Activated gamma-delta T cell (primary cell): ENCODE data around the gene CARMIL3.
"Not testable (repeated sequence)": the region's sequence is repeated elsewhere in the genome, so short reads cannot be mapped to it uniquely, and the experiment has no call there.

Source experiments
- DNase-seq: peaks from one replicate; lab custom pipeline; 2025; lab: John Stamatoyannopoulos, UW
- total RNA-seq, 2 donors: gene quantifications; one replicate each; lab custom pipeline; 2026; lab: John Stamatoyannopoulos, UW

CARMIL3 gene, protein sequence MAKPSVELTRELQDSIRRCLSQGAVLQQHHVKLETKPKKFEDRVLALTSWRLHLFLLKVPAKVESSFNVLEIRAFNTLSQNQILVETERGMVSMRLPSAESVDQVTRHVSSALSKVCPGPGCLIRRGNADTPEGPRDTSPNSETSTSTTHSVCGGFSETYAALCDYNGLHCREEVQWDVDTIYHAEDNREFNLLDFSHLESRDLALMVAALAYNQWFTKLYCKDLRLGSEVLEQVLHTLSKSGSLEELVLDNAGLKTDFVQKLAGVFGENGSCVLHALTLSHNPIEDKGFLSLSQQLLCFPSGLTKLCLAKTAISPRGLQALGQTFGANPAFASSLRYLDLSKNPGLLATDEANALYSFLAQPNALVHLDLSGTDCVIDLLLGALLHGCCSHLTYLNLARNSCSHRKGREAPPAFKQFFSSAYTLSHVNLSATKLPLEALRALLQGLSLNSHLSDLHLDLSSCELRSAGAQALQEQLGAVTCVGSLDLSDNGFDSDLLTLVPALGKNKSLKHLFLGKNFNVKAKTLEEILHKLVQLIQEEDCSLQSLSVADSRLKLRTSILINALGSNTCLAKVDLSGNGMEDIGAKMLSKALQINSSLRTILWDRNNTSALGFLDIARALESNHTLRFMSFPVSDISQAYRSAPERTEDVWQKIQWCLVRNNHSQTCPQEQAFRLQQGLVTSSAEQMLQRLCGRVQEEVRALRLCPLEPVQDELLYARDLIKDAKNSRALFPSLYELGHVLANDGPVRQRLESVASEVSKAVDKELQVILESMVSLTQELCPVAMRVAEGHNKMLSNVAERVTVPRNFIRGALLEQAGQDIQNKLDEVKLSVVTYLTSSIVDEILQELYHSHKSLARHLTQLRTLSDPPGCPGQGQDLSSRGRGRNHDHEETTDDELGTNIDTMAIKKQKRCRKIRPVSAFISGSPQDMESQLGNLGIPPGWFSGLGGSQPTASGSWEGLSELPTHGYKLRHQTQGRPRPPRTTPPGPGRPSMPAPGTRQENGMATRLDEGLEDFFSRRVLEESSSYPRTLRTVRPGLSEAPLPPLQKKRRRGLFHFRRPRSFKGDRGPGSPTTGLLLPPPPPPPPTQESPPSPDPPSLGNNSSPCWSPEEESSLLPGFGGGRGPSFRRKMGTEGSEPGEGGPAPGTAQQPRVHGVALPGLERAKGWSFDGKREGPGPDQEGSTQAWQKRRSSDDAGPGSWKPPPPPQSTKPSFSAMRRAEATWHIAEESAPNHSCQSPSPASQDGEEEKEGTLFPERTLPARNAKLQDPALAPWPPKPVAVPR (N-terminal part only)
- total RNA-seq, result 12.3 to 22.9 reads per million in 2 donors

DNA sequence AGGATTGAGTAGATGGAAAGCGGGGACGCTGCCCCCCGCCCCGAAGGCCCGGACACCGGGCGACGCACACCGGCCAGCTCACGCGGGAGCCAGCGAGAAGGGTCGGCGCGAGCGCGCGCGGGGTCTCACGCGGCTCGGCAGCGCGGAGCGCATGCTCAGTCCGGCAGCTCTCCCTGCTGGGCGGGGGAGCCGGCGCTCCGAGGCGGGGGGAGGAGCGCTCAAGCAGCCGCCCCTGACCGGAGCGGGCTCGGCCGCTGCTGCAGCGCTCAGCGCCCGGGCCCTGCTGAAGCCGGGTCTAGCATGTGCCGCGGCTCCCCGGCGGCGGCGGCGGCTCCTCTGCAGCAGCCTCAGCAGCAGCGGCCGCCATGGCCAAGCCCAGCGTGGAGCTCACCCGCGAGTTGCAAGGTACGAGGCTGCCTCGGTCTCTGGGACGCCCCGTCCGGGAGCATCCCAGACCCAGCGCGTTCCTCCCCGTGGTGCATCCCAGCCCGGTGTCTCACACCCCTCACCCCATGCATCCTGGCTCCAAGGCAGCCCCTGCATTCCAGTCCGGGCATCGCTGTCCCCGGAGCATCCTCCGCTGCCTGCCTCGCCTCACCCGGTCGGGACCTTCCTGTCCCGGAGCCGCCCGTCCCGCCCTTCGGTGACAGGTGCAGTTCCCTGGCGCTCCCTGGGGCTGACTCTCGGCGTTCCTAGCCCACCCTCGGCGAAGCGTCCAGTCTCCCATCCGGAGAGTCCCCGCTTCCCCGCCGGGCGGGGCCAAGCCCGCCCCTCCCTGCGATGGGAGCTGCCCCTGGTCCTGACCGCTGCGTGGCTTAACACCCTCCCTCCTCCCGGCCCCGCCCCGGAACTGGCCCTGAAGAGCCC lies at the start of gene CARMIL3:
TSS of gene CARMIL3 (plus strand) at position 221 of the 867 bp plus-strand sequence. CDS start at position 366, 145 bp downstream.
- peak; percentile 50 for DNase-seq

DNA sequence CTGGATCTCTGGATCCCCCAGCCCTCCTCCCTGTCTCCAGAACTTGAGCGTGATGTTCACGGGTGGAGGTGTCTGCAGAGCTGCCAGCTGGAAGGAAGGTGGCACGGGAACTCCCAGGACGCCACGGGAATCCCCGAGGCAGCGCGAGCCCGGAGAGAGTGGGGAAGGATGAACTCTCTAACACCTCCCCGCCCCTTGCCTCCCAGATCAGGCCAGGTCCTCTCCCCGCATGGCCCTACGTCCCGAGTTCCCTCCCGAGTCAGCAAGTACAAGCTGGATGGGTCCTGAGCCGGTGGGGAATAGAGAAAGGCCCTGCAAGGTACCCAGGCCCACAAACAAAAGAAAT lies 45.4 kb upstream of the CARMIL3 start:
- not testable (repeated sequence) for DNase-seq

DNA sequence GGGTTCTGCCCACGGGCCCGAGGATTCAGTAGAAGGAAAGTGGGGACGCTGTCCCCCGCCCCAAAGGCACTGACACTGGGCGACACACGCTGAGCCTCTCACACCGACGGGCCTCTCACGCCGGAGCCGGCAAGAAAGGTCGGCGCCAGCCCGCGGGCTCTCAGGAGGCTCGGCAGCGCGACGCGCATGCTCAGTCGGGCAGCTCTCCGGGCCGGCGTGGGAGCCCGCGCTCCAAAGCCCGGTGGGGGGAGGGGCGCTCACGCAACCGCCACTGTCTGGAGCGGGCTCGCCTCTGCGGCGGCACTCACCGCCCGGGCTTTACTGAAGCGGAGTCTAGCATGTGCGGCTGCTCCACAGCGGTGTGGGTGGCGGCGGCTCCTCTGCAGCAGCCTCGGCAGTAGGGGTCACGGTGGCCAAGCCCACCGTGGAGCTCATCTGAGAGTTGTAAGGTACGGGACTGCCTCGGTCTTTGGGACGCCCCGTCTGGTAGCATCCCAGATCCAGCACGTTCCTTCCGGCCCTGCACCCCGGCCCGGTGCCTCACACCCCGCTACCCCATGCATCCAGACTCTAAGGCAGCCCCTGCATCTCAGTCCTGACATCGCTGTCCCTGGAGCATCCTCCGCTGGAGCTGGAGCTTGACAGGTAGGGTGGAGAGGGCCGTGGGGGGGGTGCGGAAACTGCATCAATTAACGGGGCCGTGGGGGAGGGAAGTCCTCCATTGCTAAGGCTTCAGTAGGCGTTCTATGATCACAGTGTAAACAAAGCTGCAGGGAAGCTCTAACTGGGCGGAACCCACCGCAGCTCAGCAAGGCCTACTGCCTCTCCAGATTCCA lies 44.8 kb upstream of the CARMIL3 start:
- peak; percentile 57 for DNase-seq

DNA sequence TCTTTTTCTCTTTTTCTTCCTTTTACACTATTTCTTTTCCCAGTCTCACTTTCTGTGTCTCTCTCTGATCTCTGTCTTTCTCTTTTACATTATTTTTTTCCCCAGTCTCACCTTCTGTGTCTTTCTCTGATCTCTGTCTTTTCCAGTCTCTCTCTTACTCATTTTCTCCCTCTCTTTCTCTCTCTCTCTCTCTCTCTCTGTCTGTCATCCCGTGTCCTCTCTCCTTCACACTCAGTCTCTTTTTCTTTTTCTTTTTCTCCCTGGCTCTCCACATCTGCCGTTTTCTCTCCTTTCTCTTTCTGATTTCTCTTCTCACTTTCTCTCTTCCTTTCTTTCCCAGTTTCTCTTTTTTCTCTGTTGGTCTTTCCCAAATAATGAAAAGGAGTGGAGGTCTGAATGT lies 40.8 kb upstream of the CARMIL3 start:
- no peak for DNase-seq

DNA sequence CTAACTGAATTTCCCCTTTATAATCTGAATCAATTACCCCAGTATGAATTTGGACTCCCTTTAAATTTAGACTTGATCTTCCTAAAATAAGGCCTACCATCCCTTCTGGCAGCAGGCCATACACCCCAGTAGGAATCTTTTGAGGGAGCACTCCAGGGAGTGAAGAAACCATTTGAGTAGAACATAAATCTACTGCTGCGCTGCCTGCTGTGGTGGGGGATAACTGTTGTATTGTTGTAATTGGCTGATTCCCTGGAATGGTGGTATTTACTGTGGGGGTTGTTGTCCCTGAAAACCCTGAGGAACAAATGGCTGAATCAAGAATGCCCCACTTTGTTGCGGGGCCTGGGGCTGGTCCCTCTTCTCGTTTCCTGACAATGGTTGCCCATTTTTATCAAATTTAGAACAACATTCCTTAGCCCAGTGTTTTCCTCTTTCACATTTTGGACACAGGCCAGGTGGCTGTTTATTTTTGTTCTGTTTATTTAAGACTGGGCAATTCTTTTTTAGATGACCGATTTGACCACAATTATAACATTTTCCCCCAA lies 39.0 kb upstream of the CARMIL3 start:
- DNase-seq, result not testable (repeated sequence)

DNA sequence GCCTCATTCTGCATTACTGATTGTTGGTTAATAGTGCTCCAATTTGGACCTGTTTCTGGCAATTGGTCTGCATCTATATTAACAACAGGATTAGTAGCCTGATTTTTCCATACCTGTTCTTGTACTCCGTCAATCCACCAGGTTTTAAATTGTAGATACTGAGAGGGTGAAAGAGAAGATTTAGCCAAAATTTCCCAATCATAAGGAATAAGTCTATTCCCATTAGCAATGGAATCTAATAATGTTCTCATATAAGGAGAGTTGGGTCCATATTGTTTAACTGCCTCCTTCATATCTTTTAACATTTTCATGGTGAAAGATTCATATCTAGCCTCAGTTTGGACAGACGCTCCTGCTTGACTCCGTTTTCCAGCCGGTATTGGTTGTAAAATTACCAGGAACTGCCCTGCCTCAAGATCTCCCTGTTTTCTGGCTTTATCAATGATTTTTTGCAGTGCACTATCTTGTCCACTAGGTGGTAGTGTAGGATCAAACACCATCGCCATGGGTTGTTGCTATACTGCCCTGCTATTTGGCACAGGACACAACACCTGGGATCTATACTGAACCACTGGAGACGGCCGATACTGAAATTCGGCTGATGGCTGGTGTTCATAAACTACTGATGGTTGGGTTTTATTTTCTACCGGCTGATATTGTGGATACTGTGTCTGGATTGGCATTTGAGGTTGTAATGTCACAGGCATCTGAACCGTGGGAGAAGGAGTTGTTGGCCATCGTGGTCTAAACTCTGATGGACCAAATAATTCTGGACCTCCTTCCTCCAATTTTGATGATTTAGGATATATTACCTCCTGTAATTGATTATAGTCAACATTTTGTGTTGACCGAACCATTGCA lies 37.9 kb upstream of the CARMIL3 start:
- DNase-seq, result no peak

DNA sequence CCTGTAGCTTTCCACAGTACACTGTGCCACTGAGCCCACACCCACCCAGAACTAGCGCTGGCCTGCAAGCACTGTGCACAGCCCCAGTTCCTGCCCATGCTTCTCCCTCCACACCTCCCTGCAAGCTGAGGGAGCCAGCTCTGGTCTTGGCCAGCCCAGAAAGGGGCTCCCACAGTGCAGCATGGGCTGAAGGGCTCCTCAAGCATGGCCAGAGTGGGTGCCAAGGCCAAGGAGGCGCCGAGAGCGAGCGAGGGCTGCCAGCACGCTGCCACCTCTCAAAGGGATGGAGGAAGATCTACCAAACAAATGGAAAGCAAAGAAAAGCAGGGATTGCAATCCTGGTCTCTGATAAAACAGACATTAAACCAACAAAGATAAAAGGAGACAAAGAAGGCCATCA lies 36.1 kb upstream of the CARMIL3 start:
- not testable (repeated sequence) for DNase-seq

DNA sequence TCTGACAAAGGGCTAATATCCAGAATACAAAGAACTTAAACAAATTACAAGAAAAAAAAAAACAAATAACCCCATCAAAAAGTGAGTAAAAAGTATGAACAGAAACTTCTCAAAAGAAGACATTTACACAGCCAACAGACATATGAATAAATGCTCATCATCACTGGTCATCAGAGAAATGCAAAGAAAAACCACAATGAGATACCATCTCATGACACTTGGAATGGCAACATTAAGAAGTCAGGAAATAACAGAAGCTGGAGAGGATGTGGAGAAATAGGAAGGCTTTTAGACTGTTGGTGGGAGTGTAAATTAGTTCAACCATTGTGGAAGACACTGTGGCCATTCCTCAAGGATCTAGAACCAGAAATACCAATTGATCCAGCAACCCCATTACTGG lies 32.8 kb upstream of the CARMIL3 start:
- DNase-seq, result not testable (repeated sequence)

DNA sequence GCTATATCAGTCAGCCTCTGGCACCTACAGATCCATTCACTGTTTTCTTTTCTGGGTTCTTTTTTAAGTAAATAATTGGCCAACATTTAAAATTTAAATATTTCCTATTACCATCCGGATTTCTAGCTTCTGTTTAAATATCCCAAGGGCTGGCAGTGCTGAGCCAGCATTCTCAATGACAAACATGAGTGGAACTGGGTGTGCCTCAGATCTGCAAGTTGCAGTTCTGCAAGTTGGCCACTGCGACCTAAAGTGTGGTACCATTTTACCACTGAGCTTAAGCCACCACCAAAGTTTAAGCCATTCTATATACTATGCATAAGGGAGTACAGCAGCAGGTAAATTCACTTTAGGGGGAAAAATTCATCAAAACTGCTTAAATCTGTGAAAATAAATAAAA lies 31.9 kb upstream of the CARMIL3 start:
- not testable (repeated sequence) for DNase-seq

DNA sequence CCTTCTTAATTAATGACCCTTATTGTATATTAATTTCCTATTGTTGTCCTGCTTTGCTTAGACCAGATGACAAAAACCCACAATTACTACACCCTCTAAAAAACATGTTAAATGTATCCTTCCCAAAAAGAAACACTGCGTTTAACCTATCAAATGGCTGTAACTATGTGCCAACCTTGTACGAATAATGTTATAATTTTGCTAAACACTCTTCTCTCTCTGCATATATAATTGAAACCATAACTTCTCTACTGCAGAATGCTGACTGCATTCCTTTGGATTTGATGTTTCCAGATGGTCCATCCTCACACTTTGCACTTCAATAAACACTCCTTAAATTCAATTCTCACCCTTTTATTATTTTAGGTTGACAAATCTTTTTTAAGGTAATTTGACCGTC lies 31.3 kb upstream of the CARMIL3 start:
- DNase-seq, result not testable (repeated sequence)

DNA sequence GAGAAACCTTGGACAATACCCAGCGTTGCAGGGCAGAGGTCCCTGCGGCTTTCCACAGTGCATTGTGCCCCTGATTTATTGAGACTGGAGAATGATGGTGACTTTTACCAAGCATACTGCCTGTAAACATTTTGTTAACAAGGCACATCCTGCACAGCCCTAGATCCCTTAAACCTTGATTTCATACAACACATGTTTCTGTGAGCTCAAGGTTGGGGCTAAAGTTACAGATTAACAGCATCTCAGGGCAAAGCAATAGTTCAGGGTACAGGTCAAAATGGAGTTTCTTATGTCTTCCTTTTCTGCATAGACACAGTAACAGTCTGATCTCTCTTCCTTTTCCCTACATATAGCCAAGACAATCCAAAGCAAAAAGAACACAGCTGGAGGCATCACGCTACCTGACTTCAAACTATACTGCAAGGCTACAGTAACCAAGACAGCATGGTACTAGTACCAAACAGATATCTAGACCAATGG lies 26.8 kb upstream of the CARMIL3 start:
- DNase-seq, result not testable (repeated sequence)

DNA sequence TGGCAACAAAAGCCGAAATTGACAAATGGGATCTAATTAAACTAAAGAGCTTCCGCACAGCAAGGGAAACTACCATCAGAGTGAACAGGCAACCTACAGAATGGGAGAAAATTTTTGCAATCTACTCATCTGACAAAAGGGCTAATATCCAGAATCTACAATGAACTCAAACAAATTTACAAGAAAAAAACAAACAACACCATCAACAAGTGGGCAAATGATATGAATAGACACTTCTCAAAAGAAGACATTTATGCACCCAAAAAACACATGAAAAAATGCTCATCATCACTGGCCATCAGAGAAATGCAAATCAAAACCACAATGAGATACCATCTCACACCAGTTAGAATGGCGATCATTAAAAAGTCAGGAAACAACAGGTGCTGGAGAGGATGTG lies 22.1 kb upstream of the CARMIL3 start:
- DNase-seq, result not testable (repeated sequence)

DNA sequence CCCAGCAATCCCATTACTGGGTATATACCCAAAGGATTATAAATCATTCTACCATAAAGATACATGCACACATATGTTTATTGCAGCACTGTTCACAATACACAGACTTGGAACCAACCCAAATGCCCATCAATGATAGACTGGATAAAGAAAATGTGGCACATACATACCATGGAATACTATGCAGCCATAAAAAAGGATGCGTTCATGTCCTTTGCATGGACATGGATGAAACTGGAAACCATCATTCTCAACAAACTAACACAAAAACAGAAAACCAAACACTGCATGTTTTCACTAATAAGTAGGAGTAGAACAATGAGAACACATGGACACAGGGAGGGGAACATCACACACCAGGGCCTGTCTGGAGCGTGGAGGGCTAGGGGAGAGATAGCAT lies 20.5 kb upstream of the CARMIL3 start:
- DNase-seq, result not testable (repeated sequence)

DNA sequence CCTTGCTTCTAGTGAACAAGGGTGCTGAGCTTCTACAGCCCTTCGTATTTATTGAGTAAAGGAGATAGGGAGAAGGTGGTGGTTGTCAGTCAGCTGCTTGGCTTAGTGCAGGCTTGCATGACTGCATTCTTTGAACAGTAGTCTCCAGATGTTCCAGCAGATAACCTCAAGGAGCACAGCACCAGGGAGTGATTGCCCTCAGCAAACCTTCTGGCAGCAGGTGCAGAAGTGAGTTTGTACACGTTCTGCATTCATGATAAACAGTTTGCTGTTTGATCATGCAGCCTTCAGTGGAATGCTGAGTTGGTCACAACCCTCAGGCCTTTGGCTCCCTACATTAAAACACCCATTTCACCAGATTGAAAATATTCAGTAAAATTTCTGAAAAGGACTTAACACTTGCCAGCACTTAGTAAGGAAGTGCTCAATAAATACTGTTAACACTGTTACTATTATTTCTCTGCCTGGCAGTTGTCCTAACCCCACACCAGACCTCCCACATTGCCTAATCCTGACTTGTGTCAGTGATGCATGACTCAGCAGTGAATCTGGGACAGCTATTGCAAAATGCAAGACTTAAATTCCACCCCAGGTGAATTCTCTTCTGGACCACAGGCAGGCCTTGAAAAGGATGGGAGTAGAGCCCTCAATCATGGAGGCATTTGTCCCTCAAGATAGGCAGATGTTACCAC lies 18.9 kb upstream of the CARMIL3 start:
- no peak for DNase-seq

DNA sequence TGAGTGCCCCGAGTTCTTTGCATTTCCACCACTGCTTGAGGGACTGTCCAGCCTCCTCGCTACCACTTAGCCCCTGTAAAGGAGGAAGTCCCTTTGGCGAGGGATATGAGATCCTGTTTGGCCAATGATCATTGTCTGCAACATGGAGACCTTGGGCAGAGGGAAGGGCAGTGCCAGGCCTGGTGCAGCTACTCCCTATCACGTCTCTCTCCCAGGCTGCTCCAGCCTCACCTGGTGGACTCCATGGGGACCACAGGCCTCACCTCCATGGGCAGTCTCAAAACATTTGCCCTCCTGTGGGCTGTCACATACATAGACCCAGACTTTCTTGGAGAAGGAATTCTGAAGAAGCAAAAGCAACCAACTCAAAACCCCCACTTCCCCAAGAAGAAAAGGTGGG lies 16.0 kb upstream of the CARMIL3 start:
- DNase-seq, result not testable (repeated sequence)

DNA sequence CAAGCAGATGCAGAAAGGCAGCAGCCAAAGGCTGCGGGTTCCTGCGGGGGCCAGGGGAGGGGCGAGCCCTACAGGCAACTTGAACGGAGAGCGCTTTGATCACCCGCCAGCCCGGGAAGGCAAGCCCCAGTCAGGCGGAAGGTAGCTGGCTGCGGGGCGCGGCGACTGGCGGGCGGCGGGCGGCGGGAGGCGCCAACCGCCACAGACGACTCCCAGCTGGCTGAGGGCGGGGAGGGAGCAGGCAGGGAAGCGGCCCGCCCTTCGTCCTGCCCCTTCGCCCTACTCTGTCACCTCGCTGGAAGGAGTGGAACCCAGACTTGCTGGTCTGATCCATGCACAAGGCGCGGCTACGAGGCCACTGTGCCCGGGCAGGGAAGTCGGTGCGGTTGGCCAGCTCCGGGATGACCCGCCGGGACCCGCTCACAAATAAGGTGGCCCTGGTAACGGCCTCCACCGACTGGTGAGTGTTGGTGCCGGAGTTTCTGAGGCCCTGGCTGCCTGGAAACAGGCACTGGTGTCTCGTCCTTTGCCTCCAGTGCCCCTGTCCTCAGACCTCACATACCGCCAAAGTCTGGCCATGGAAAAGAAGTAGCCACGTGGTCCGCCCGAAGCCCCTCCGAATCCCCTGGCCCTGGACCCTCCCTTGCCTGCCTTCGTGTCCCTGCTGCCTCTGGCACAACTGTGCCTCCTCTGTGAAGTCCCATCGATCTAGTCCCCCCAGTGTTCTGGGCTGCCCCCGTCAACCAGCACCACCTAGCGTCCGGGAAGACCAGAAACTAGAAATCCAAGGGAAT lies 15.4 kb upstream of the CARMIL3 start:
- DNase-seq, result peak; percentile 42
